Neutrophil (primary cell): ENCODE results near the gene NOVA2.

ENCODE experiments used
- H3K27ac ChIP-seq: fragments of 200-600 bp; sonication (generic); 2 replicates; pipeline ENCODE4 v1.5.1; 2016; ENCODE audit warnings: mild to moderate bottlenecking, moderate library complexity
- H3K27me3 ChIP-seq: fragments of 200-600 bp; sonication (generic); 2 replicates; pipeline ENCODE4 v1.6.0; 2016; ENCODE audit warnings: mild to moderate bottlenecking
- H3K36me3 ChIP-seq: fragments of 200-600 bp; sonication (generic); 2 replicates; pipeline ENCODE4 v1.5.1; 2017
- H3K4me1 ChIP-seq, 2 experiments: fragments of 200-600 bp in 1 of 2; sonication (generic) in 1 of 2; 1 replicate in 1 of 2; 2 replicates in 1 of 2; pipeline versions ENCODE4 v1.5.1 to v1.6.1; 2013 to 2016; ENCODE audit warnings: low read depth in 1 of 2, low read length in 1 of 2, mild to moderate bottlenecking in 1 of 2, moderate library complexity in 1 of 2; ENCODE audit not compliant: control insufficient read depth in 1 of 2, insufficient read depth in 1 of 2
- H3K4me3 ChIP-seq, 2 experiments: fragments of 200-600 bp in 1 of 2; sonication (generic) in 1 of 2; 1 replicate in 1 of 2; 2 replicates in 1 of 2; pipeline ENCODE4 v1.5.1; 2013 to 2016; ENCODE audit warnings: low read depth in 1 of 2, low read length in 1 of 2, mild to moderate bottlenecking in 1 of 2, moderate library complexity in 1 of 2
- H3K9me3 ChIP-seq: fragments of 200-600 bp; sonication (generic); 2 replicates; pipeline ENCODE4 v1.5.1; 2016
- CTCF ChIP-seq: fragments of 200-600 bp; sonication (generic); IDR thresholded peaks from 2 replicates; pipeline ENCODE4 v1.5.1; 2016; ENCODE audit warnings: antibody characterized with exemption

NOVA2 gene

GRCh38 chr19:45975306-45976070 lies 1.8 kb upstream of the NOVA2 start:
- no peak overlapping the region for H3K27ac ChIP-seq
- no peak overlapping the region for H3K4me3 ChIP-seq
- no peaks in the 10 kb centered on the region for H3K4me1 ChIP-seq
- TF ChIP-seq CTCF = no peak
- H3K27me3 ChIP-seq = peaks cover 88% of the 10 kb centered on the region
- no peaks in the 10 kb centered on the region for H3K36me3 ChIP-seq
- H3K9me3 ChIP-seq = no peaks in the 10 kb centered on the region

- H3K4me1 ChIP-seq = no peaks in the 10 kb centered on the region
- no peaks in the 10 kb centered on the region for H3K9me3 ChIP-seq
- no peak overlapping the region for H3K4me3 ChIP-seq
- peaks cover 100% of the 10 kb centered on the region for H3K27me3 ChIP-seq
- H3K27ac ChIP-seq = no peak overlapping the region
- no peak for TF ChIP-seq CTCF
- H3K36me3 ChIP-seq = no peaks in the 10 kb centered on the region
Measured at GRCh38 chr19:45972947-45973540, 621 bp downstream of the NOVA2 start.

- no peak for TF ChIP-seq CTCF
- H3K4me3 ChIP-seq = no peak overlapping the region
- no peak overlapping the region for H3K27ac ChIP-seq
- no peaks in the 10 kb centered on the region for H3K9me3 ChIP-seq
- no peaks in the 10 kb centered on the region for H3K4me1 ChIP-seq
- H3K27me3 ChIP-seq = peaks cover 100% of the 10 kb centered on the region
- no peaks in the 10 kb centered on the region for H3K36me3 ChIP-seq
Measured at GRCh38 chr19:45972081-45972946, 1.4 kb downstream of the NOVA2 start.

- H3K4me3 ChIP-seq = no peak overlapping the region
- H3K27ac ChIP-seq = no peak overlapping the region
- H3K9me3 ChIP-seq = no peaks in the 10 kb centered on the region
- H3K4me1 ChIP-seq = no peaks in the 10 kb centered on the region
- TF ChIP-seq CTCF = no peak
- no peaks in the 10 kb centered on the region for H3K36me3 ChIP-seq
- peaks cover 100% of the 10 kb centered on the region for H3K27me3 ChIP-seq
Measured at GRCh38 chr19:45971260-45971902, 2.3 kb downstream of the NOVA2 start.

GRCh38 chr19:45969676-45970075 lies 4.0 kb downstream of the NOVA2 start:
- no peak overlapping the region for H3K4me3 ChIP-seq
- peaks cover 99% of the 10 kb centered on the region for H3K27me3 ChIP-seq
- no peak for TF ChIP-seq CTCF
- H3K27ac ChIP-seq = no peak overlapping the region
- no peaks in the 10 kb centered on the region for H3K9me3 ChIP-seq
- no peaks in the 10 kb centered on the region for H3K4me1 ChIP-seq
- no peaks in the 10 kb centered on the region for H3K36me3 ChIP-seq
